ENCODE measurements around the gene CBLB.

Gene CBLB

GRCh38 chr3:105802118-105802706 lies 66.6 kb downstream of the CBLB start:
- no peak overlapping the region for H3K4me3 ChIP-seq (ENCODE audit: low read depth, low read length)
- DNase-seq (ENCODE audit: low read depth), result no peak
- TF ChIP-seq CTCF (IDR thresholded peaks at IDR 0.05; ENCODE audit: low read depth, low read length, missing control alignments), result no peak

DNA sequence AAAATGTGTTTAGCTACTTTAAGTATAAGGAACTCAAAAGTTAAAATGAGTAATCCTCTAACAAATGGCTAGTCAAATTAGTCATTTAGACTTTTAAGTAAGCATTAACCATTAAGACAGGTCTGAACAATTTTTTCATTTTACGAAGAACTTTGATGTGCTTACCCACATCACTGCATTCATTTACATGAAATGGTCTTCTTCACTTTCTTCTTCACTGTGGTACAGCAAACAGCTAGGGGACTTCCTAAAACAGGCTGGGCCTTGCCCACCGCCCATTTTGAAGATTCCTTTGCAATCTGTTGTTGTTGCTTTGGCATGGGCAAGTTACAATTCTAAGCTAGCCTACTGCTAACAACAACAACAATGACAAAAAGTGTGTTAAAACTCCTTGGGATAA lies 67.4 kb downstream of the CBLB start:
- no peak for TF ChIP-seq CTCF (IDR thresholded peaks at IDR 0.05; ENCODE audit: low read depth, low read length, missing control alignments)
- no peak for DNase-seq (ENCODE audit: low read depth)
- no peak overlapping the region for H3K4me3 ChIP-seq (ENCODE audit: low read depth, low read length)

DNA sequence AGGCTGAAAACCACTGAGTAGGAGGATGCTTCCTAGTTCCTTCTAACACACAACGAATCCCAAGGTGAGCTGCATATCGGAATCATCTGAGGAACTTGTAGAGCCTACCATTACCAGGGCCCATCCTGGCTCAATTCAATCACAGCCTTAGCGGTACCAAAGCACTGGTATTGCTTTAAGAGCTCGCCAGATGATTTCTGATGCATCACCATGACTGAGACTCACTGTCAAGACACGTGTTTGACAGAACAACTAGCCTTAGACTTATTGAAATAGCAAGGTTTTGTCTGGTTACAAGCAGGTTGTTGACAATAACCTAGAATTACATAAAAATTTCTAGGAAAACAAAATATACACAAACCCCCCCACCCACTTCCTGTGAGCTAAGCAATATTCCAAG lies 68.5 kb downstream of the CBLB start:
- H3K4me3 ChIP-seq (ENCODE audit: low read depth, low read length), result no peak overlapping the region
- no peak for DNase-seq (ENCODE audit: low read depth)
- TF ChIP-seq CTCF (IDR thresholded peaks at IDR 0.05; ENCODE audit: low read depth, low read length, missing control alignments), result no peak

DNA sequence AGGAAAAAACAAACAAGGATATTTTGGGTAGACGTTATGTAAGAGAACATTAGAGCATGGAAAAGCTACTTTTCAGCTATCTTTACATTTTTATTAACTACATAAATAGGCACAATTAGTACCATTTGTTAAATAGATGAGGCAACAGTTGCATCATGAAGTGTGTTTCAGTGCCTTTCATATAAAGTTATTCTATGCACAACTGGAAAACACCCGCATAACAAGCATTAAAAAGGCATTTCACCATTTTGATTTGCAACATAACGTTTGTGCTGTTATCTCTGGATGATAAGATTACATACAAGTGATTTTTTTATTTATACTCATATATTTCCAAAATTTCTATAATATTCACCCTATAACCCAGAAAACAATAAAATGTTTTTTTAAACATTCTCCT lies 69.5 kb downstream of the CBLB start:
- no peak for TF ChIP-seq CTCF (IDR thresholded peaks at IDR 0.05; ENCODE audit: low read depth, low read length, missing control alignments)
- H3K4me3 ChIP-seq (ENCODE audit: low read depth, low read length), result no peak overlapping the region
- DNase-seq (ENCODE audit: low read depth), result no peak

DNA sequence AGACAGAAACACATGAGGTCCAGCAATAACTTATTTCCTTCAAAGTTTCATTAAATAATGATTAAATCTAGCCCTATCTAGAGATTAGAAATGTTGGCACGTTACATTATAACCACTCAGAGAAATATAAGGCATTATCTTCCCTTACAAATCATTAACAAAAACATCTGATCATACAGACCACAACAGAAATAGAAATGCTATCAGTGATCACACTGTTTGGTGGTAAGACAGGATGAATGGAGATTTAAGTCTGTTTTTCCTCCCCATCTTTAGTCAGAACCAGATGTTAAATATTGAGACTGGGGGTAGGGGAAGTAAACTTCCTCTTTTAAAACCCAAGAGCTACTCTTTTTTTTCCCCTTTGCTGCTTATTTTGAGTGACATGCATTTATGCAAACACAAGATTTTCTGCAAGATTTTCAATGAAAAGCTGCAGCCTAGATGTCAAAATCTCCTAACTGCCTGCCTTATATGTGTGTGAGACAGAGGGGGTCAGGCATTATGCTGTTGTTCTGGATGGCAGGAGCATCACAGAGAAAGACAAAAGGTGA lies 70.4 kb downstream of the CBLB start:
- H3K4me3 ChIP-seq (ENCODE audit: low read depth, low read length), result no peak overlapping the region
- TF ChIP-seq CTCF (IDR thresholded peaks at IDR 0.05; ENCODE audit: low read depth, low read length, missing control alignments), result no peak
- DNase-seq (ENCODE audit: low read depth), result peak; percentile 60

DNA sequence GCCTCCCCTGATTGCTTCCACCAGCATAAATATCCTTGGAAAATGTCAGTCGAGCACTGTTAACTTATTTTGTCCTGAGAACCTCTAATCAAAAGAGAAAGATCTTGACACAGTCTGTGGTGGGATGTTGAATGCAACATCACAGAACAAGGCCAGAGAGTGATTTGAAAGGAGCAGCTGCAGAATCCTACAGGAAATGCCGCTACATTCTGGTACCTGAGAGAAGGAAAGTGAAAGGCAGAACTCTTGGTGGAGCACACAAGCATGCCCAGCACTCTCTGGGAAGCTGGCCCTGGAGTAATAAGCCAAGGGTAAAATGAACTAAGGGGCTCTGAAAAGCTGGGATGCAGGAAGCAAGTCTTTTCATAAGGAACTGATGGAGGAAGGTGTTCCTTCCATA lies 75.8 kb downstream of the CBLB start:
- no peak overlapping the region for H3K4me3 ChIP-seq (ENCODE audit: low read depth, low read length)
- TF ChIP-seq CTCF (IDR thresholded peaks at IDR 0.05; ENCODE audit: low read depth, low read length, missing control alignments), result no peak
- no peak for DNase-seq (ENCODE audit: low read depth)

All from GM12864 (cell line).